Small intestine (tissue), 7 donors: Measurements from ENCODE around the gene ITPR1. TPM values are rescaled to one million over a fixed set of nuclear protein-coding genes. Genes with fewer than 3 reads are reported as not detected.
A peak's percentile ranks its signal among the peaks of the same experiment; 100 is the strongest.

ENCODE experiments used
- DNase-seq, 2 donors: peaks; one replicate each; pipeline versions ENCODE4 v3.0.0 to v3.0.0-alpha.2; 2013
- FAIRE-seq: peaks from 2 replicates; lab custom pipeline; 2012; peaks lifted over from hg19 to GRCh38; lab: Jason Lieb, UNC
- H3K27ac ChIP-seq, 3 donors: one replicate each; pipeline ENCODE4 v1.5.1; 2013; ENCODE audit warnings: low read length in 2 of 3, mild to moderate bottlenecking in 2 of 3, control low read depth in 1 of 3, inconsistent platforms in 1 of 3, low read depth in 1 of 3, moderate library complexity in 1 of 3
- H3K27me3 ChIP-seq, 3 donors: one replicate each; pipeline ENCODE4 v1.6.1; 2013; ENCODE audit warnings: low read length in 3 of 3, inconsistent platforms in 1 of 3; ENCODE audit not compliant: control insufficient read depth in 3 of 3, insufficient read depth in 3 of 3
- H3K36me3 ChIP-seq, 3 donors: one replicate each; pipeline ENCODE4 v1.6.1; 2013; ENCODE audit warnings: low read length in 3 of 3, inconsistent platforms in 1 of 3, low read depth in 1 of 3, mild to moderate bottlenecking in 1 of 3, moderate library complexity in 1 of 3; ENCODE audit not compliant: control insufficient read depth in 3 of 3, insufficient read depth in 2 of 3
- H3K4me1 ChIP-seq, 3 donors: one replicate each; pipeline ENCODE4 v1.6.1; 2013; ENCODE audit warnings: low read length in 2 of 3, inconsistent platforms in 1 of 3, low read depth in 1 of 3, mild to moderate bottlenecking in 1 of 3, moderate library complexity in 1 of 3; ENCODE audit not compliant: control insufficient read depth in 3 of 3, insufficient read depth in 2 of 3
- H3K4me3 ChIP-seq, 3 donors: one replicate each; pipeline ENCODE4 v1.5.1; 2013; ENCODE audit warnings: low read length in 3 of 3, control low read depth in 1 of 3, inconsistent platforms in 1 of 3, low read depth in 1 of 3, mild to moderate bottlenecking in 1 of 3, moderate library complexity in 1 of 3
- H3K9me3 ChIP-seq, 2 donors: one replicate each; pipeline ENCODE4 v1.6.1; 2013; ENCODE audit warnings: low read depth in 1 of 2, low read length in 1 of 2; ENCODE audit not compliant: control insufficient read depth in 2 of 2, insufficient read depth in 1 of 2
- WGBS, 3 donors: extraction: QIAGEN DNeasy Blood & Tissue Kit; methylation state at CpG; one replicate each; pipeline ENCODE4 v1.1.7; 2013; 5-methylcytosine and 5-hydroxymethylcytosine counted together
- polyA plus RNA-seq, 4 donors: library from polyadenylated mRNA; stranded (reverse) in 3 of 4; unstranded in 1 of 4; fragments of 200-250 nt in 3 of 4; fragments of 120-200 nt in 1 of 4; gene quantifications; one replicate each; pipeline versions ENCODE4 v1.2.1 to v1.2.3, GENCODE V29; 2013
- donor health status: healthy with polysubstance abuse.
- donor health status: control.
- donor health status: control.
- donor health status: Bipolar disorder and iron deficiency.
- donor health status: healthy.

Gene ITPR1
- polyA plus RNA-seq, 4 donors = 0.89 to 13.8 (median 5.1) TPM

DNA sequence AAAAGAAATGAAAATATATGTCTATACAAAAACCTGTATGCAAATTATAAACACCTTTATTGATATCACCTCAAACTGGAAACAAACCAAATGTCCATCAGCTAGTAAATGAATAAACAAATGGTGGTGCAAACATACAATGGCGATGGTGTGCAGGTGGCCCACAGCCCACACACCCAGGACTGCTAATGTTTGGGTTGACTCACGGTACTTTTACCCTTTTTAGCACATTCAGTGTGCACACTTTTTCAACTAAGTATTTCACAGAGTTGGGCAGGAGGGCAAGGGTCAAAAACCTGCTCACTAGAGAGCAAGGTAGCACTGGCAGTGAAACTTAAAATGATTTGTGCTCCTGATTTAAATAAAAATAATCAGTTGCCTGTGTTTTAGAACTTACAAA is 363.0 kb downstream of the ITPR1 start:
- whole genome bisulfite sequencing, 3 donors = 42 to 46% (median 43%) methylated on average over 2 of the region's 2 CpGs
- Histone ChIP-seq H3K27ac (no peak overlapping the region), H3K27me3 (no peaks in the 10 kb centered on the region), H3K36me3 (no peaks in the 10 kb centered on the region), H3K4me1 (peaks cover 0 to 3% (median 2%) of the 10 kb centered on the region in 3 donors), H3K4me3 (no peak overlapping the region), H3K9me3 (peaks cover 0 to 4% of the 10 kb centered on the region in 2 donors)
- DNase-seq (no peak), FAIRE-seq (no peak)

- peaks cover 0 to 3% (median 2%) of the 10 kb centered on the region in 3 donors for H3K4me1 ChIP-seq
- H3K27me3 ChIP-seq = no peaks in the 10 kb centered on the region
- peak overlapping the region in 1 of 3 donors; percentile 22 for H3K27ac ChIP-seq
- no peak overlapping the region for H3K4me3 ChIP-seq
- no peak for FAIRE-seq
- DNase-seq = peak in 1 of 2 donors; percentile 14
- H3K9me3 ChIP-seq = peaks cover 0 to 5% of the 10 kb centered on the region in 2 donors
- 65 to 78% (median 71%) methylated on average over 4 of the region's 4 CpGs for WGBS, 3 donors
- H3K36me3 ChIP-seq = no peaks in the 10 kb centered on the region
Observed at GRCh38 chr3:4856564-4856963, 363.4 kb downstream of the ITPR1 start.

- FAIRE-seq = no peak
- H3K4me3 ChIP-seq = no peak overlapping the region
- H3K4me1 ChIP-seq = peaks cover 0 to 3% (median 2%) of the 10 kb centered on the region in 3 donors
- no peak overlapping the region for H3K27ac ChIP-seq
- 19 to 56% (median 36%) methylated on average over 5 of the region's 5 CpGs for WGBS, 3 donors
- no peaks in the 10 kb centered on the region for H3K36me3 ChIP-seq
- no peaks in the 10 kb centered on the region for H3K27me3 ChIP-seq
- peaks cover 0 to 9% of the 10 kb centered on the region in 2 donors for H3K9me3 ChIP-seq
- peak; percentile 44 to 49 for DNase-seq
Observed at GRCh38 chr3:4856986-4857385, 363.8 kb downstream of the ITPR1 start.

- Histone ChIP-seq H3K9me3 (peaks cover 0 to 9% of the 10 kb centered on the region in 2 donors), H3K27me3 (no peaks in the 10 kb centered on the region), H3K27ac (no peak overlapping the region), H3K4me1 (peaks cover 0 to 2% (median 2%) of the 10 kb centered on the region in 3 donors), H3K4me3 (no peak overlapping the region), H3K36me3 (no peaks in the 10 kb centered on the region)
- FAIRE-seq (no peak), DNase-seq (no peak)
- 92 to 100% (median 96%) methylated on average over 1 of the region's 1 CpG for WGBS, 3 donors
Observed at GRCh38 chr3:4859788-4860187, 366.6 kb downstream of the ITPR1 start.

- FAIRE-seq (no peak), DNase-seq (no peak)
- peaks cover 0 to 16% (median 0%) of the 10 kb centered on the region in 3 donors for H3K4me1 ChIP-seq
- H3K4me3 ChIP-seq = no peak overlapping the region
- no peak overlapping the region for H3K27ac ChIP-seq
- H3K36me3 ChIP-seq = no peaks in the 10 kb centered on the region
- no peaks in the 10 kb centered on the region for H3K27me3 ChIP-seq
- 95 to 99% (median 97%) methylated on average over 2 of the region's 2 CpGs for WGBS, 3 donors
- H3K9me3 ChIP-seq = peaks cover 0 to 9% of the 10 kb centered on the region in 2 donors
Observed at GRCh38 chr3:4862973-4863372, 369.8 kb downstream of the ITPR1 start.

GRCh38 chr3:4864503-4864902 is 371.4 kb downstream of the ITPR1 start:
- peaks cover 0 to 25% (median 0%) of the 10 kb centered on the region in 3 donors for H3K4me1 ChIP-seq

DNA sequence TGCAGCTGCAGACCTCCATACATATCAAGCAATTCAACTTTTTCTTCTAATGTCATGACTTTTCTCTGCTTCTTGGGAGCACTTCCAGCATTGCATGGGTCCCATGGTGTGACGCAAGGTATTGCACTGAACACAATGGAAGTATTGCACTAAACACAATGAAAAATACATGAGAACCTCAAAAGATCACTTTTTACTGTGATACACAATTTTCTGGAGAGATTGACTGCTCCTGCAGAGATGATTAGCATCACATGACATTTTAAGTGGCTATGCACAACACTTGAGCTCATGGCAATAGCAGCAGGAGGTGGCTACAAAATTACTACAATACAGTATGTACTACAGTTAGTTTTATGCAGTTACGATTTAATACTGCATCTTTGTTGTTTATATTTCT is 372.6 kb downstream of the ITPR1 start:
- Histone ChIP-seq H3K27ac (no peak overlapping the region), H3K27me3 (no peaks in the 10 kb centered on the region), H3K4me1 (peaks cover 0 to 27% (median 0%) of the 10 kb centered on the region in 3 donors), H3K36me3 (no peaks in the 10 kb centered on the region), H3K9me3 (peaks cover 0 to 9% of the 10 kb centered on the region in 2 donors), H3K4me3 (no peak overlapping the region)
- DNase-seq = peak in 1 of 2 donors; percentile 16
- 90 to 97% (median 94%) methylated on average over 2 of the region's 2 CpGs for WGBS, 3 donors
- no peak for FAIRE-seq

More at GRCh38 chr3:4864503-4864902, 371.4 kb downstream of the ITPR1 start:
- 97 to 98% (median 98%) methylated on average over 1 of the region's 1 CpG for WGBS, 3 donors
- Histone ChIP-seq H3K9me3 (peaks cover 0 to 9% of the 10 kb centered on the region in 2 donors), H3K27ac (no peak overlapping the region), H3K27me3 (no peaks in the 10 kb centered on the region), H3K4me3 (no peak overlapping the region), H3K36me3 (no peaks in the 10 kb centered on the region)
- DNase-seq = no peak
- FAIRE-seq = no peak

DNA sequence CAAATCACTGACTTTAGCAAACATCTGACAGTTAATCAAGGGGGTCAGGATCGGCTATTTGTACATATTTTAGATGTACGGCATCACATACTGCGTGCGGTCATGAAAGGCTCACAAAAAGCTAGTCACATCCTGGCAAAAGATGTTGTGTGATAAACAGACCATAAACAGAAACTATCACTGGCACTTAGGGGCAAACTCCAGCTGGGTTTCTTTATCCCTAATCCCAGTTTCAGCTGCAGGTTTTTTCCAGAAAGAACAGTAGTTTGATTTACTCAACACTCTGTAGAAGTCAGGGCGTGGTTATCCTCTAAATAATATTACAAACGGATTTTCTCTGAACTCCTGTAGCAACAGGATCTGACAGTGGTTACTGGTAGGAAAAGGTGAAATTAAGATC is 373.7 kb downstream of the ITPR1 start:
- Histone ChIP-seq H3K9me3 (peaks cover 0 to under 1% of the 10 kb centered on the region in 2 donors), H3K4me3 (no peak overlapping the region), H3K4me1 (peaks cover 0 to 27% (median 0%) of the 10 kb centered on the region in 3 donors), H3K27ac (peak overlapping the region; percentile 98 to 99 (median 98)), H3K36me3 (no peaks in the 10 kb centered on the region), H3K27me3 (no peaks in the 10 kb centered on the region)
- DNase-seq (peak; percentile 80 to 82), FAIRE-seq (no peak)
- 12 to 24% (median 13%) methylated on average over 6 of the region's 6 CpGs for WGBS, 3 donors
